GM19455 (cell line): Measurements from ENCODE around the gene EFNA1.

ENCODE experiments used
- ATAC-seq: cut with Tn5 transposase; IDR thresholded peaks from one replicate; pipeline ENCODE4 v1.9.1; 2021; ENCODE audit not compliant: unreplicated experiment

The EFNA1 gene

DNA sequence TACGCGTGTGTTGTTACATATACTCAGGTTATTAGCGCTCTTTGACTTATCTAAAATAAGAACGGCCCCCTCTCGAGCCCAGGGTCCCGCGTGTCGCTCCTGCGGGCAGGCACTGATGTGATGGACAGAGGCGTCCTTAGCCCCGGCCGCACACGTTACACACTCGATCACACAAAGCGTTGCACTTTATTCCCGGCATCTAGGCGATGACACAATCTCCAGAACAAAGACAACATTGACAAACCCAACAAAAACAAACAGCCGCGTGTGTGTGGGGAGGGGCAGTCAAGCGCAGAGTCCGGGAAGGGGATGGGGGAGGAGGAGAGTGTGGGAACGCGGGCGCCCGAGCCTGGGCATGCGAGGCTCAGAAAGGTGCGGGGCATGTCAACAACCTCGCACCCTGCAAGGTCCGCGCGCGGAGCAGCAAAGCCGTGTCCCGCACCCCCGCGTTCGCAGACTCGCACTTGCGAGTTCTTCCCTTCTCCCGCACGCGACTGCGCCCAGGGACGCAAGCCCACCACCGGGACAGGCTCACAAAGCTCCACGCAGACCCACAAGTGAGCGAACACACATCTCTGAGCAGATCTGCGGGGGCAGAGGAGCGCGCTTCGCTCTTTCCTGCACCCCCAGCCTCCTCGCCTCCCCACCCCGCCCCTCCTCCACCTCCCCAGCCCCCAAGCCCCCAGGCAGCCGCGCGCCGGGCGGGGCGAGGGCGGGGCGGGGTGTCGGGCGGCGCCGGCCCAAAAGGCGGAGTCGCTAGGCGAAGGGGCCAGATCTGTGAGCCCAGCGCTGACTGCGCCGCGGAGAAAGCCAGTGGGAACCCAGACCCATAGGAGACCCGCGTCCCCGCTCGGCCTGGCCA is at the start of gene EFNA1:
Gene EFNA1, plus strand, starts transcription at position 772 of the 862 bp plus-strand sequence. CDS start 102 bp downstream, outside the sequence.
- no peak for ATAC-seq

- no peak for ATAC-seq
These were observed 49.0 kb upstream of the EFNA1 start, which contains the start of gene EFNA3 for GRCh38 chr1:155078469-155079209. EFNA3 (plus strand) TSS chr1:155078837; CDS start chr1:155078942, 105 bp downstream.

DNA sequence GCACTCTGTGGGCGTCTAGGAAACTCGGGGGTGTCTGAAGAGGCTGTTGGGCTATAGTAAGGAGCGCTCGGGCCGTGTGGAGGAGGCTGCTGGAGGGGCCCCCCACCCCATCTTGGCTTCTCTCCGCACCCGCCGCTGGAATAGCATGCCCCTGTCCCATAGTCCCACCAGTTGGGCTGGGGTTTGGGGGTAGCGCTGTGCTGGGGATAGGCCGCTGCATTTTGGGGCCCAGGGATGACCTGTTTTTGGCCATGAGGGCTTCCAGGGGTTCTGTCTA is 48.5 kb upstream of the EFNA1 start:
- no peak for ATAC-seq

GRCh38 chr1:155079487-155080311 is 48.0 kb upstream of the EFNA1 start:
- no peak for ATAC-seq

GRCh38 chr1:155080312-155081228 is 47.1 kb upstream of the EFNA1 start:
- no peak for ATAC-seq

DNA sequence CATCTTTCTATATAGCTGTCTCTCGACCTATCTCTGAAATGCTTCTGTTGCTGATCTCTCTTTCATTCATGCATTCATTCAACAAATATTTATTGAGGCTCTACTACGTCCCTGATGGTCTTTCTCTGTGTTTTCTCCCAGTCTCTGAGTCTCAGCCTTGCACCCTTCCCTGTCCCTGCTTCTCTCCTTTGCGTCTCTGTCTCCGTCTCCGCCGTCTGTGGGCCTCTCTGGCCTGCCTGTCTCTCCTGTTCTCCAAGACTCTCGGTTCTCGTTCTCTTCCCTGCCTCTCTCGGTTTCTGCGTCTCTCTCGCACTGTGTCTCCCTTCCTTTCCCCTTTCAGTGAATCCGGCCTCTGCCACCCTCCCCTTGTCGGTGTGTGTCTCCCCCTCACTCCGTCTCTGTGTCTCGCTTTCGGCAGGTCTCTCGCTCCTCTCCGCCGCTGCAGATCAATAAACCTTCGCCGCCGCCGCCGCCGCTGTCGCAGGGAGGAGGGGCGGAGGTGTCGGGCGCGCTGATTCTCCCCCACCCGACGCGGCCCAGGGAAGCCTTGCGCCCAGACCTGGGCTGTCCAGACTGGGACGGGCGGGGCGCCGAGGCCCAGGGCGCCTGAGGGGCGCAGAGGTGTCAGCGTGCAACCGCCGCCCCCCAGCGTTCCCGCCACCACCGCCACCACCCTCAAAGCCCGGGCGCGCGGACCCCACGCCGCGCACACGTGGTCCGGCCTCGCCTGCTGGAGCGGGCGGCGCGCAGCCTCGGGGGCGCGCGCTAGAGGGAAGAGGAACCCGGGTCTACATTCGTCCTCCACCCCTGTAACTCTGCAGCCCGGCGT is 46.0 kb upstream of the EFNA1 start:
- ATAC-seq: no peak

GRCh38 chr1:155082301-155083051 is 45.2 kb upstream of the EFNA1 start:
- ATAC-seq: no peak

GRCh38 chr1:155083052-155083541 is 44.6 kb upstream of the EFNA1 start:
- no peak for ATAC-seq

DNA sequence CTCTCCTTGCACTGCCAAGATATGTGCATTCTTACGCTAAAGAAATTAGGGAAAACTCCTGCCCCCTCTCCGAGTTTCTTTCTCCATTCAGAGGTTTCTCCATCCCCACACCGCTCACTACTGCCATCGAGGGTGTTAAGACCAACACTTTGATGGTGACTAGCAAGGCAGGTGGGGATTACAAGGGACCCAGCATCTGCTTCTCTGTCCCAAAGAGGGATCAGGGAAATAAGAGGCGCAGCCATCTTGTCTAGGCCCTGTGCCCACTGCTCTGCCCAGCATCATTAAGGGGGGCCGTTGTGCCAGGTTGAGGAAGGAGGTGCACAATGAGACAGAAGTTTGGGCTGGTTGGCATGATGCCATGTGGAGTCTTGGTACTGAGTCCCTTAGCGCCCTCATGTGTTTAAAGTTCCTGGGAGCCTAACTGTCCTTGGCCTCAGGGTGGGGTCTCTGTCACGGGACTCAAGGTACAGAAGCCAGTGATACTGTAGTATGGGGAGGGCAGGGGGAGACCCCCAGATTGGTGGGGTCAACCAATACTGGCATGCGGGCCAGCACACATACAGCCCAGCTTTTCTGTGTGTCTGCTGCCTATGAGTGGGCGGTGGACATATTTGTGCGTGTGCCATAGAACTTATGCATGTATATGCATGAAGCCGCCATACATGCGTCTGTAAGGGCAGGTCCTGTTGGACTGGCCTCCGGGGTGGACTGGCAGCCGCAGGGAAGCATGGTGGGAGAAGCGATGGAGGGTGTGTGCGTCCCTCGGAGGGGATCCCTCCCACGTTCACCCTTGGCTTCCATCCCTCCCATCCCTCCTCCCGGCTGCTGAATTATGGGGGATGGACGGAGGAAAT is 43.6 kb upstream of the EFNA1 start:
- ATAC-seq: no peak

- ATAC-seq: peak; percentile 72
These were observed 42.8 kb upstream of the EFNA1 start for GRCh38 chr1:155084722-155085503.

DNA sequence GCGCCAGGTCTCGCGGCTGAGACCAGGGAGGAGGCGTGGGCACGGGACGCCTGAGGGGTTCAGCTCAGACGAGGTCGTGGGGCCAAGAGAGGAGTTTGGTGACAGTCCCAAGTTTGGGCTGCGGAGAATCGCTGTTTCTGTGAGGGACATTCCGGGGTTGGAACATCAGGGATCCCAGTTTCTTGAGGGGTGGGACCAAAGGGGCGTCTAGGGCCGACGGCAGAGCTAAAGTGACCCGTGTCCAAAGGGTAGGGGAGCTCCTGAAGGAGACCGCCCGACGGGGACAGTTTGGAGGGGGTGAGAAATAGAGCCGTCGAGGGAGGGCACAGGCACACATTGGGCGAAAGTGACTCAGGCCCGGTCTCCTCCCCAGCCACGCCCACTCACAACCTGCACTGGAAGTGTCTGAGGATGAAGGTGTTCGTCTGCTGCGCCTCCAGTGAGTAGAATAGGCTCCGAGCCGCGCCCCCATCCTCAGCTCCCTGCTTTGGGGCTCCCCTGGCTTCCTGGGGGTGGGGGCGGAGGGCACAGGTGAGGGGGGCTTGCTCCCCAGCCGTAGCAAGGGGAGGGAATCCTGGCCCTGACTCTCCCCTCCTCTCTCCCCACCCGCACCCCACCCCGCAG is 42.1 kb upstream of the EFNA1 start:
- ATAC-seq: no peak

DNA sequence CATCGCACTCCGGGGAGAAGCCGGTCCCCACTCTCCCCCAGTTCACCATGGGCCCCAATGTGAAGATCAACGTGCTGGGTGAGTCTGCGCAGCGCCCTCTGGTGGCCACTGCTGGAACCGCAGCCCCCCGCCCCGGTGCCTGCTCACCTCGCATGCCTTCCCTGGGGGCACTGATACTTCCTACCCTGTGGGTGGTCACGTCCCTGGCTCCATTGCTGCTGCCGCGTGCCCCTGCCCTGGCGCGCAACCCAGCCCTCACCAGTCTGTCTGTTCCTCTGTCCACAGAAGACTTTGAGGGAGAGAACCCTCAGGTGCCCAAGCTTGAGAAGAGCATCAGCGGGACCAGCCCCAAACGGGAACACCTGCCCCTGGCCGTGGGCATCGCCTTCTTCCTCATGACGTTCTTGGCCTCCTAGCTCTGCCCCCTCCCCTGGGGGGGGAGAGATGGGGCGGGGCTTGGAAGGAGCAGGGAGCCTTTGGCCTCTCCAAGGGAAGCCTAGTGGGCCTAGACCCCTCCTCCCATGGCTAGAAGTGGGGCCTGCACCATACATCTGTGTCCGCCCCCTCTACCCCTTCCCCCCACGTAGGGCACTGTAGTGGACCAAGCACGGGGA is 41.4 kb upstream of the EFNA1 start:
- ATAC-seq: no peak

- no peak for ATAC-seq
These were observed 40.7 kb upstream of the EFNA1 start for GRCh38 chr1:155086856-155087535.

GRCh38 chr1:155091071-155092051 is 36.3 kb upstream of the EFNA1 start:
- ATAC-seq: no peak
